Mucosa of rectum (tissue), 2 donors: ENCODE measurements around the gene TCERG1L.

Experiments
- H3K27ac ChIP-seq, 2 donors: one replicate each; pipeline ENCODE4 v1.7.0; 2013; ENCODE audit warnings: inconsistent platforms in 2 of 2, low read depth in 2 of 2, low read length in 2 of 2
- H3K27me3 ChIP-seq, 2 donors: one replicate each; pipeline ENCODE4 v1.7.0; 2013; ENCODE audit warnings: low read length in 2 of 2; ENCODE audit not compliant: control insufficient read depth in 2 of 2, insufficient read depth in 2 of 2
- H3K36me3 ChIP-seq, 2 donors: one replicate each; pipeline ENCODE4 v1.7.0; 2013; ENCODE audit warnings: low read length in 2 of 2; ENCODE audit not compliant: control insufficient read depth in 2 of 2, insufficient read depth in 2 of 2
- H3K4me1 ChIP-seq, 2 donors: one replicate each; pipeline ENCODE4 v1.7.0; 2013; ENCODE audit warnings: low read length in 2 of 2, mild to moderate bottlenecking in 1 of 2; ENCODE audit not compliant: control insufficient read depth in 2 of 2, insufficient read depth in 2 of 2
- H3K4me3 ChIP-seq, 2 donors: one replicate each; pipeline ENCODE4 v1.7.0; 2013; ENCODE audit warnings: low read length in 2 of 2
- H3K9ac ChIP-seq, 2 donors: one replicate each; pipeline ENCODE4 v1.7.0; 2013; ENCODE audit warnings: low read length in 2 of 2, low read depth in 1 of 2, mild to moderate bottlenecking in 1 of 2
- H3K9me3 ChIP-seq, 2 donors: one replicate each; pipeline ENCODE4 v1.7.0; 2013; ENCODE audit warnings: low read length in 2 of 2; ENCODE audit not compliant: control insufficient read depth in 2 of 2
- donor health status: healthy.
- donor health status: Normal muscosa, but diverticular disease.

The TCERG1L gene

GRCh38 chr10:131203456-131204357, 107.8 kb downstream of the TCERG1L start:
- peaks cover 0 to 3% of the 10 kb centered on the region in 2 donors for H3K9me3 ChIP-seq
- no peak overlapping the region for H3K4me3 ChIP-seq
- no peaks in the 10 kb centered on the region for H3K27me3 ChIP-seq
- no peaks in the 10 kb centered on the region for H3K4me1 ChIP-seq
- no peaks in the 10 kb centered on the region for H3K36me3 ChIP-seq
- no peak overlapping the region for H3K9ac ChIP-seq
- H3K27ac ChIP-seq: no peak overlapping the region

GRCh38 chr10:131202990-131203389, 108.5 kb downstream of the TCERG1L start:
- Histone ChIP-seq H3K9ac (no peak overlapping the region), H3K27me3 (no peaks in the 10 kb centered on the region), H3K4me3 (no peak overlapping the region), H3K36me3 (no peaks in the 10 kb centered on the region), H3K9me3 (peaks cover 0 to 3% of the 10 kb centered on the region in 2 donors), H3K4me1 (no peaks in the 10 kb centered on the region), H3K27ac (no peak overlapping the region)

- H3K36me3 ChIP-seq: no peaks in the 10 kb centered on the region
- H3K27ac ChIP-seq: no peak overlapping the region
- peaks cover 0 to 3% of the 10 kb centered on the region in 2 donors for H3K9me3 ChIP-seq
- H3K4me3 ChIP-seq: no peak overlapping the region
- H3K27me3 ChIP-seq: no peaks in the 10 kb centered on the region
- no peak overlapping the region for H3K9ac ChIP-seq
- H3K4me1 ChIP-seq: no peaks in the 10 kb centered on the region
Measured at GRCh38 chr10:131201741-131202515, 109.6 kb downstream of the TCERG1L start.

GRCh38 chr10:131200856-131201470, 110.6 kb downstream of the TCERG1L start:
- Histone ChIP-seq H3K9me3 (peaks cover 0 to 2% of the 10 kb centered on the region in 2 donors), H3K9ac (no peak overlapping the region), H3K36me3 (no peaks in the 10 kb centered on the region), H3K27ac (no peak overlapping the region), H3K4me1 (no peaks in the 10 kb centered on the region), H3K27me3 (no peaks in the 10 kb centered on the region), H3K4me3 (no peak overlapping the region)

- H3K9ac ChIP-seq: no peak overlapping the region
- H3K9me3 ChIP-seq: no peaks in the 10 kb centered on the region
- H3K27me3 ChIP-seq: no peaks in the 10 kb centered on the region
- H3K4me3 ChIP-seq: no peak overlapping the region
- H3K36me3 ChIP-seq: no peaks in the 10 kb centered on the region
- H3K4me1 ChIP-seq: no peaks in the 10 kb centered on the region
- no peak overlapping the region for H3K27ac ChIP-seq
Measured at GRCh38 chr10:131199646-131200045, 111.9 kb downstream of the TCERG1L start.

GRCh38 chr10:131198843-131199242, 112.7 kb downstream of the TCERG1L start:
- no peaks in the 10 kb centered on the region for H3K27me3 ChIP-seq
- H3K36me3 ChIP-seq: no peaks in the 10 kb centered on the region
- H3K4me1 ChIP-seq: no peaks in the 10 kb centered on the region

GRCh38 chr10:131198401-131198800, 113.1 kb downstream of the TCERG1L start:
- H3K4me3 ChIP-seq: no peak overlapping the region
- no peaks in the 10 kb centered on the region for H3K27me3 ChIP-seq
- peaks cover 0 to 2% of the 10 kb centered on the region in 2 donors for H3K9me3 ChIP-seq
- H3K27ac ChIP-seq: no peak overlapping the region
- H3K36me3 ChIP-seq: no peaks in the 10 kb centered on the region
- H3K4me1 ChIP-seq: no peaks in the 10 kb centered on the region
- no peak overlapping the region for H3K9ac ChIP-seq

More at GRCh38 chr10:131198843-131199242, 112.7 kb downstream of the TCERG1L start:
- no peak overlapping the region for H3K27ac ChIP-seq
- peaks cover 0 to 2% of the 10 kb centered on the region in 2 donors for H3K9me3 ChIP-seq
- H3K9ac ChIP-seq: no peak overlapping the region
- H3K4me3 ChIP-seq: no peak overlapping the region

- H3K9ac ChIP-seq: no peak overlapping the region
- H3K27me3 ChIP-seq: no peaks in the 10 kb centered on the region
- H3K4me1 ChIP-seq: no peaks in the 10 kb centered on the region
- peaks cover 0 to 2% of the 10 kb centered on the region in 2 donors for H3K9me3 ChIP-seq
- H3K27ac ChIP-seq: no peak overlapping the region
- H3K36me3 ChIP-seq: no peaks in the 10 kb centered on the region
- no peak overlapping the region for H3K4me3 ChIP-seq
Measured at GRCh38 chr10:131196176-131196885, 115.2 kb downstream of the TCERG1L start.

- Histone ChIP-seq H3K36me3 (no peaks in the 10 kb centered on the region), H3K9me3 (peaks cover 0 to 2% of the 10 kb centered on the region in 2 donors), H3K27me3 (no peaks in the 10 kb centered on the region), H3K27ac (no peak overlapping the region), H3K9ac (no peak overlapping the region), H3K4me3 (no peak overlapping the region), H3K4me1 (no peaks in the 10 kb centered on the region)
Measured at GRCh38 chr10:131195558-131196159, 115.9 kb downstream of the TCERG1L start.
